DOHH2 (cell line): ENCODE results near the gene TMC8.
A peak's percentile ranks its signal among the peaks of the same experiment; 100 is the strongest.

Experiments used
- H3F3A ChIP-seq: fragments of 200-600 bp; sonication (generic), shearing (Covaris generic); 2 replicates; pipeline ENCODE4 v1.6.0; 2016; ENCODE audit warnings: antibody characterized with exemption, mild to moderate bottlenecking; ENCODE audit not compliant: control insufficient read depth, insufficient read depth
- H3K27ac ChIP-seq: fragments of 200-600 bp; sonication (generic); 2 replicates; pipeline ENCODE4 v1.5.1; 2014; ENCODE audit warnings: low read depth, mild to moderate bottlenecking, low read length, moderate library complexity
- H3K27me3 ChIP-seq: fragments of 200-600 bp; sonication (generic); 2 replicates; pipeline ENCODE4 v1.6.1; 2014; ENCODE audit warnings: mild to moderate bottlenecking, low read length, mixed read lengths; ENCODE audit not compliant: control insufficient read depth
- H3K36me3 ChIP-seq: fragments of 200-600 bp; sonication (generic); 2 replicates; pipeline ENCODE4 v1.6.1; 2014; ENCODE audit warnings: mild to moderate bottlenecking, low read length, moderate library complexity, mixed read lengths; ENCODE audit not compliant: control insufficient read depth
- H3K4me1 ChIP-seq: fragments of 200-600 bp; sonication (generic); 2 replicates; pipeline ENCODE4 v1.6.1; 2014; ENCODE audit warnings: mild to moderate bottlenecking, low read length, mixed read lengths; ENCODE audit not compliant: control insufficient read depth
- H3K4me2 ChIP-seq: fragments of 200-600 bp; sonication (generic); 2 replicates; pipeline ENCODE4 v1.6.0; 2014; ENCODE audit warnings: mild to moderate bottlenecking, low read length, moderate library complexity
- H3K4me3 ChIP-seq: fragments of 200-600 bp; sonication (generic); 2 replicates; pipeline ENCODE4 v1.5.1; 2014; ENCODE audit warnings: mild to moderate bottlenecking, low read length, mixed read lengths
- H3K79me2 ChIP-seq: fragments of 200-600 bp; sonication (generic); 2 replicates; pipeline ENCODE4 v1.6.1; 2014; ENCODE audit warnings: mild to moderate bottlenecking, low read length, mixed read lengths; ENCODE audit not compliant: control insufficient read depth
- H3K9me2 ChIP-seq: fragments of 200-600 bp; sonication (generic); replicated peaks from 2 replicates; pipeline ENCODE4 v1.6.1; 2014; ENCODE audit warnings: mild to moderate bottlenecking, low read length, mixed read lengths; ENCODE audit not compliant: control insufficient read depth
- H3K9me3 ChIP-seq: fragments of 200-600 bp; sonication (generic); 2 replicates; pipeline ENCODE4 v1.6.1; 2014; ENCODE audit warnings: antibody characterized with exemption, low read length, mixed read lengths; ENCODE audit not compliant: control insufficient read depth, insufficient read depth
- H4K20me1 ChIP-seq: fragments of 200-600 bp; sonication (generic); 2 replicates; pipeline ENCODE4 v1.6.0; 2014; ENCODE audit warnings: low read depth, mild to moderate bottlenecking, antibody characterized with exemption, low read length, moderate library complexity; ENCODE audit not compliant: control insufficient read depth, insufficient read depth
- EZH2phosphoT487 ChIP-seq: fragments of 200-600 bp; sonication (generic); IDR thresholded peaks from 2 replicates; pipeline ENCODE4 v1.6.1; 2017; ENCODE audit warnings: borderline replicate concordance, mild to moderate bottlenecking, antibody characterized with exemption, low read length, moderate library complexity, mixed read lengths
- TF ChIP-seq, protein P1 (sequence below): fragments of 200-600 bp; sonication (generic); IDR thresholded peaks from one replicate; pipeline ENCODE4 v1.5.1; 2014; ENCODE audit warnings: antibody characterized with exemption, mild to moderate bottlenecking, low read depth, low read length; ENCODE audit not compliant: poor library complexity, severe bottlenecking

Gene TMC8

DNA sequence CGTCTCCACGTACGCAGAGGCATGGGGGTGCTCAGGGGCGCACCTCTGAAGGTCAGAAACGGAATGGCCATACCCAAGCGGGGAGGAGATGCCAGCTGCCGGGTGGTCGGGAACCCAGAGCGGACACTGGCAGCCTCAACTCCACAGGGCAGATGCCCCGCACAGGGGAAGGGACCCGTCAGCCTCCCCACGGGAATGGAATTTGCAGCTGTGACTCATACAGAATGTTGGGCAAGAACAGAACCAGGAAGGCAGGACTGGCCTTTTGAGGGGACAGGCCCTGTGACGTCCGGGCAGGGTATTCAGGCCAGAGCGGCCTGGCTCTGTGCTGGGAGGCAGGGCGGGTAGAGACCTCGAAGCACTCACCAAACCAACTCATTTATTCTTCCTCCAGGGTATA, 48.8 kb downstream of the TMC8 start:
- Histone ChIP-seq H3K27ac (no peak overlapping the region), H3K36me3 (peaks cover 96% of the 10 kb centered on the region), H3F3A (peaks cover 10% of the 10 kb centered on the region; the same call in 1 of the 2 replicates), H3K79me2 (peaks cover 52% of the 10 kb centered on the region), H3K9me2 (no peaks in the 10 kb centered on the region), H4K20me1 (peaks cover 12% of the 10 kb centered on the region), H3K27me3 (no peaks in the 10 kb centered on the region), H3K4me2 (no peak overlapping the region), H3K9me3 (no peaks in the 10 kb centered on the region), H3K4me1 (peaks cover 71% of the 10 kb centered on the region), H3K4me3 (no peak overlapping the region)
- TF ChIP-seq, protein P1, sequence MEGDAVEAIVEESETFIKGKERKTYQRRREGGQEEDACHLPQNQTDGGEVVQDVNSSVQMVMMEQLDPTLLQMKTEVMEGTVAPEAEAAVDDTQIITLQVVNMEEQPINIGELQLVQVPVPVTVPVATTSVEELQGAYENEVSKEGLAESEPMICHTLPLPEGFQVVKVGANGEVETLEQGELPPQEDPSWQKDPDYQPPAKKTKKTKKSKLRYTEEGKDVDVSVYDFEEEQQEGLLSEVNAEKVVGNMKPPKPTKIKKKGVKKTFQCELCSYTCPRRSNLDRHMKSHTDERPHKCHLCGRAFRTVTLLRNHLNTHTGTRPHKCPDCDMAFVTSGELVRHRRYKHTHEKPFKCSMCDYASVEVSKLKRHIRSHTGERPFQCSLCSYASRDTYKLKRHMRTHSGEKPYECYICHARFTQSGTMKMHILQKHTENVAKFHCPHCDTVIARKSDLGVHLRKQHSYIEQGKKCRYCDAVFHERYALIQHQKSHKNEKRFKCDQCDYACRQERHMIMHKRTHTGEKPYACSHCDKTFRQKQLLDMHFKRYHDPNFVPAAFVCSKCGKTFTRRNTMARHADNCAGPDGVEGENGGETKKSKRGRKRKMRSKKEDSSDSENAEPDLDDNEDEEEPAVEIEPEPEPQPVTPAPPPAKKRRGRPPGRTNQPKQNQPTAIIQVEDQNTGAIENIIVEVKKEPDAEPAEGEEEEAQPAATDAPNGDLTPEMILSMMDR, result no peak
- TF ChIP-seq EZH2phosphoT487, result no peak

DNA sequence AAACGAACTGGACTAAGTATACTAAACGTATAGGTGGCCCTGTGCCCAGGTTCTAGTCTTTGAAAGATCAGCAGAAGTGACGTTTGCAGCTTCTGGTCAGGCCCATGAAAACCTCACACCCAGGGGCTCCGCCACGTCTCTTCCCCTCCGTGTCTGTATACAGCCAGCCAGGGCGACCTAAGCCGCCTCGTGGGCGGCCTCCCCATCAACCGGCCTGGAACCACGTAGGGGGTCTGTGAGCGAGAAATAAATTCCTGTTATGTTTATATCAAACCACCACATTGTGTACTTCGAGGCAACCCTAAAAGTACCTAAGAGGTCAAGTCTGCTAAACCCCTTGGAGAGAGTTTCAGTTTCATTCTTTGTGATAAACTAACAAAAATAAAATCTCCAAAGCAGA, 49.5 kb downstream of the TMC8 start:
- peaks cover 55% of the 10 kb centered on the region for H3K79me2 ChIP-seq
- H3K27ac ChIP-seq, result no peak overlapping the region
- peaks cover 10% of the 10 kb centered on the region; the same call in 1 of the 2 replicates for H3F3A ChIP-seq
- no peaks in the 10 kb centered on the region for H3K9me3 ChIP-seq
- H3K9me2 ChIP-seq, result no peaks in the 10 kb centered on the region
- H4K20me1 ChIP-seq, result peaks cover 15% of the 10 kb centered on the region
- peaks cover 96% of the 10 kb centered on the region for H3K36me3 ChIP-seq
- no peak overlapping the region for H3K4me3 ChIP-seq
- peaks cover 71% of the 10 kb centered on the region for H3K4me1 ChIP-seq
- H3K27me3 ChIP-seq, result no peaks in the 10 kb centered on the region
- TF ChIP-seq, protein P1, result no peak
- no peak for TF ChIP-seq EZH2phosphoT487
- H3K4me2 ChIP-seq, result no peak overlapping the region

DNA sequence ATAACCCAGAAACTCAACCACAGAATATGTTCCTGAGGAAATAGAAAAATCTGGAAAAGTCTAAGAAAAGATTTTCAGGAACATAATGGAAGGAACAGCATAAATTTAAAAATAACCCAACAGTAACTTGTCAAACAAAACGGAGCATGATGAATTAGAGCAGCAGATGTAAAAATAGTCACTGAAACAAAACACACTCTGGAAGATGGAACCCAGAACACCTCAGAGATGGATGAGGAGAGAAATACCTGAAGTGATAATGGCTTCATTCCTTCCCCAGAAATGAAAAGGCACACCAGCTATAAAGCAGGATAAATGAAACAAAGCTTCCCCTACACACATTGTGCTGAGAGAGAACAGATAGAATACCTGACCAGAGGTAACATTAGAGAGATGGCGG, 49.9 kb downstream of the TMC8 start:
- Histone ChIP-seq H4K20me1 (peaks cover 19% of the 10 kb centered on the region), H3K9me2 (no peaks in the 10 kb centered on the region), H3K36me3 (peaks cover 96% of the 10 kb centered on the region), H3F3A (peaks cover 10% of the 10 kb centered on the region; the same call in 1 of the 2 replicates), H3K9me3 (no peaks in the 10 kb centered on the region), H3K4me3 (no peak overlapping the region), H3K4me2 (no peak overlapping the region), H3K27me3 (no peaks in the 10 kb centered on the region), H3K4me1 (peaks cover 71% of the 10 kb centered on the region), H3K79me2 (peaks cover 56% of the 10 kb centered on the region), H3K27ac (0 out of 2 replicates have a peak overlapping the region, but pooled peaks have one; percentile 6)
- no peak for TF ChIP-seq EZH2phosphoT487
- TF ChIP-seq, protein P1, result no peak

DNA sequence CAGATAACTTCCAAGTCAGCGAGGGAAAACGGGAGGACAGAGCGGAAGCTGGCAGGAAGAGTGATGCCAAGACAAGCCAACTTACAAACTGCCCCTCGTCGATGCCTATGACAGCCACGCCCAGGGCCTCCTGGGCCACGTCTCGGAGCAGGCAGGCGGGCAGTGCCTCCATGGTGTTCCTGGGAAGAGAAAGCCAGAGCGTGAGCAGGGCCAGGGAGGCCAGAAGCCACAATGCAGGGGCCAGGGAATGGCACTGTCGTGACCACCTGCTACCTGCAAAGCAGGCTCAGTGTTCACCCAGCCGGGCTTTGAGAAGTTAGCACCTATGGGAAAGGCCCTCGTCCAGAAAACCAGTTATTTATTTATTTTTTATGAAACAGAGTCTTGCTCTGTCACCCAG, 51.9 kb downstream of the TMC8 start:
- no peak overlapping the region for H3K4me2 ChIP-seq
- H3K36me3 ChIP-seq, result peaks cover 85% of the 10 kb centered on the region
- no peaks in the 10 kb centered on the region for H3K9me3 ChIP-seq
- no peaks in the 10 kb centered on the region for H3F3A ChIP-seq
- no peaks in the 10 kb centered on the region for H3K9me2 ChIP-seq
- no peak overlapping the region for H3K27ac ChIP-seq
- H4K20me1 ChIP-seq, result peaks cover 17% of the 10 kb centered on the region
- H3K4me3 ChIP-seq, result no peak overlapping the region
- peaks cover 60% of the 10 kb centered on the region for H3K4me1 ChIP-seq
- peaks cover 65% of the 10 kb centered on the region for H3K79me2 ChIP-seq
- TF ChIP-seq, protein P1, result no peak
- no peak for TF ChIP-seq EZH2phosphoT487
- H3K27me3 ChIP-seq, result no peaks in the 10 kb centered on the region
